Measurements from ENCODE around the gene KIAA0513. TPM values are rescaled to one million over a fixed set of nuclear protein-coding genes. Genes with fewer than 3 reads are reported as not detected.

The KIAA0513 gene
- total and polyA plus RNA-seq, 9 donors: 2.8 to 12.8 (median 7.1) TPM

DNA sequence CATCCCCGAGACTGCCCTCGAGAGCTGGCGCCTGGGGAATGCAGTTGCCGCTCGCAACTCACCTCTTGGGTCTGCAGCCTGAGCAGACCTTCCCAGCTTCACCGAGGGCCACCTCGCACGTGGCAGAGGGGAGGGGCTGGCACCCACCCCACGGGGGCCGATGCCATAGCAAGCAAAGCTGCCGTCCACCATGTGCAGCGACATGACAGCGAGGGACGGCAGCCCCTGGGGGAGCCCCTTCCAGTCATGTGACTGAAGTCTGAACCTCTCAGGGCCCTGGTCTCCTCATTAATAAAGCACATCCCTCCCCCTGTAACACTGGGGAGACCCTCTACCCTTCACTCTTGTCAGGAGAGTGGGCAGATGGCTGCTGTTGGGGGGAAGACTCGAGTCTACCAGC, 54.2 kb downstream of the KIAA0513 start:
- Histone ChIP-seq H3K36me3 (no peaks in the 10 kb centered on the region), H3K9me3 (no peaks in the 10 kb centered on the region), H3K4me3 (no peak overlapping the region), H3K27me3 (no peaks in the 10 kb centered on the region), H3K27ac (no peak overlapping the region), H3K4me1 (ENCODE audit: insufficient read depth) (no peaks in the 10 kb centered on the region)
- TF ChIP-seq, protein P1, sequence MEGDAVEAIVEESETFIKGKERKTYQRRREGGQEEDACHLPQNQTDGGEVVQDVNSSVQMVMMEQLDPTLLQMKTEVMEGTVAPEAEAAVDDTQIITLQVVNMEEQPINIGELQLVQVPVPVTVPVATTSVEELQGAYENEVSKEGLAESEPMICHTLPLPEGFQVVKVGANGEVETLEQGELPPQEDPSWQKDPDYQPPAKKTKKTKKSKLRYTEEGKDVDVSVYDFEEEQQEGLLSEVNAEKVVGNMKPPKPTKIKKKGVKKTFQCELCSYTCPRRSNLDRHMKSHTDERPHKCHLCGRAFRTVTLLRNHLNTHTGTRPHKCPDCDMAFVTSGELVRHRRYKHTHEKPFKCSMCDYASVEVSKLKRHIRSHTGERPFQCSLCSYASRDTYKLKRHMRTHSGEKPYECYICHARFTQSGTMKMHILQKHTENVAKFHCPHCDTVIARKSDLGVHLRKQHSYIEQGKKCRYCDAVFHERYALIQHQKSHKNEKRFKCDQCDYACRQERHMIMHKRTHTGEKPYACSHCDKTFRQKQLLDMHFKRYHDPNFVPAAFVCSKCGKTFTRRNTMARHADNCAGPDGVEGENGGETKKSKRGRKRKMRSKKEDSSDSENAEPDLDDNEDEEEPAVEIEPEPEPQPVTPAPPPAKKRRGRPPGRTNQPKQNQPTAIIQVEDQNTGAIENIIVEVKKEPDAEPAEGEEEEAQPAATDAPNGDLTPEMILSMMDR (IDR thresholded peaks at IDR 0.05): no peak
- TF ChIP-seq POLR2A (IDR thresholded peaks at IDR 0.05) (no peak), EP300 (IDR thresholded peaks at IDR 0.05) (no peak)
- DNase-seq: no peak
- intact Hi-C loops (cut with DNase I): no loop called here
- WGBS, 3 donors: 85 to 89% (median 85%) methylated on average over 15 of the region's 15 CpGs

DNA sequence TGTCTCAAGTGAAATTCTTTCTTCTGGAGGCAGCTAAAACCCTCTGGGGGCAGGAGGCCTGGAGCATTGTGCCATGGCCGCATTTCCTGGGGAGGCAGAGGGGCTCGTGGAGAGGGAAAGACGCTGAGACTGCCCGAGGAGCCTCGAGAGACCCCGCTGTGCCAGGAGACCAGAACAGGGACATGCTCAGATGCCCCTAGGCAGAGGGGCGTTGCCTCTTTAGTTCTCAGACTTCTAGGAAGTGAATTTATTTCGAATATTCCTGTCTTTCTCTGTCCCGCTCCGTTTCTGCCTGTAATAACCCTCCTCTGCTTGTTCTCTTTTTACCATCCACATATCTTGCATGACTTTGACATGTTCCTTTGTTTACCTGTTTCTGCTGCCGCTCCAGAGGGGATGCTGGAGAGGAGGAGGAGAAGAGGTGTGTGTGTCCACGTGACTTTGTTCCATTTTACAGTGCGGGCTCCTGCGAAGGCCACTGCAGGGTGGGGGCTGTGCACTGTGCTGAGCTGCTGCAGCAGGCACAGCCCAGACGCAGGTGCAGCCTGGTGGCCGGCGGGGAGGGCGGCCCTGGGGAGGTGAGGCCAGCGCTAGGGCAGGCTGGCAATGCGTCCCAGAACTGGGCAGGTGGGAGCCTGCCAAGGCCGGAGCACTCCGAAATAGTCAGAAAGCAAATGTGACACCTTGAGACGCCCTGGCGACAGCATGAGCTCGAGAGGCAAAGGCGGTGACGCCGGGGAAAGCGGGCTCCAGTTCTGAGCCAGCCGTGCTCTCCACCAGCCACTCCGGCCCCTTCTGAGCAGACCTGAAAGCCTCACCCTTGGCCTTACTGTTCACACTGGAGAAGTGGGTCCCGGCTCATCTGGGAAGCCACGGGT, 54.8 kb downstream of the KIAA0513 start:
- DNase-seq: no peak
- no peaks in the 10 kb centered on the region for H3K9me3 ChIP-seq
- H3K27me3 ChIP-seq: no peaks in the 10 kb centered on the region
- 82 to 90% (median 88%) methylated on average over 33 of the region's 33 CpGs for WGBS, 3 donors
- H3K4me3 ChIP-seq: no peak overlapping the region
- TF ChIP-seq POLR2A (IDR thresholded peaks at IDR 0.05): no peak
- TF ChIP-seq, protein P1 (IDR thresholded peaks at IDR 0.05): no peak
- TF ChIP-seq EP300 (IDR thresholded peaks at IDR 0.05): no peak
- H3K27ac ChIP-seq: no peak overlapping the region
- intact Hi-C loops (cut with DNase I): no loop called here
- no peaks in the 10 kb centered on the region for H3K36me3 ChIP-seq
- no peaks in the 10 kb centered on the region for H3K4me1 ChIP-seq (ENCODE audit: insufficient read depth)

DNA sequence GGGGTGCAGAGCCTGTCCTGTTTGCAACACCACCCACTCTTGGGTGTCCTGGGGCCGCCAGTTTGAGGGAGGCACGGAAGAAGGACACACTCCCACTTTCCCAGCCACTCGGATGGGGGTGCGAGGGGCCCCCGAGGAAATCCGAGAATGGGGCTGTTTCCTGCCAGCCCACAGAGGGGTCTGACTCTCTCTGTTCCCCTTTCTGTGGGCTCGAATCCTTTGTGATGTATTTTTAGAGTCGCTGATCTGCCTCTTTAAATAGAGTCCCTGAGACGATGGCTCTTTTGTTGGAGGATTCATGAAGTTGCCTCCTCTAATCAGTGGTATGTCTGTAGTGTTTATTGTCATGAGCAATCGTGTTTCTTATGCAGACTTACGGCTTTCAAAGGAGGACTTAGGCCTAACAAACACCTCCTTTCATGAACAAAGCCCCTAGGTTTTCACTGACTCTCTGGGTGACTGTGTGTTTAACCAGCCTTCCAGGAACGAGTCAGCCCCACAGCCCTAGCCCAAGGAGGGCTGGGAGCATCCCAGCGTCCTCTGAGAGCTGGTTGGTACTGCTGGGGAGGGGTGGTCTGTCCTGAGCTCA, 55.5 kb downstream of the KIAA0513 start:
- WGBS, 3 donors: 70 to 75% (median 73%) methylated on average over 13 of the region's 13 CpGs
- Histone ChIP-seq H3K27me3 (no peaks in the 10 kb centered on the region), H3K27ac (no peak overlapping the region), H3K36me3 (no peaks in the 10 kb centered on the region), H3K4me1 (ENCODE audit: insufficient read depth) (no peaks in the 10 kb centered on the region), H3K4me3 (no peak overlapping the region), H3K9me3 (no peaks in the 10 kb centered on the region)
- intact Hi-C loops (cut with DNase I): no loop called here
- no peak for DNase-seq
- TF ChIP-seq EP300 (IDR thresholded peaks at IDR 0.05): no peak
- no peak for TF ChIP-seq POLR2A (IDR thresholded peaks at IDR 0.05)
- TF ChIP-seq, protein P1 (IDR thresholded peaks at IDR 0.05): no peak

DNA sequence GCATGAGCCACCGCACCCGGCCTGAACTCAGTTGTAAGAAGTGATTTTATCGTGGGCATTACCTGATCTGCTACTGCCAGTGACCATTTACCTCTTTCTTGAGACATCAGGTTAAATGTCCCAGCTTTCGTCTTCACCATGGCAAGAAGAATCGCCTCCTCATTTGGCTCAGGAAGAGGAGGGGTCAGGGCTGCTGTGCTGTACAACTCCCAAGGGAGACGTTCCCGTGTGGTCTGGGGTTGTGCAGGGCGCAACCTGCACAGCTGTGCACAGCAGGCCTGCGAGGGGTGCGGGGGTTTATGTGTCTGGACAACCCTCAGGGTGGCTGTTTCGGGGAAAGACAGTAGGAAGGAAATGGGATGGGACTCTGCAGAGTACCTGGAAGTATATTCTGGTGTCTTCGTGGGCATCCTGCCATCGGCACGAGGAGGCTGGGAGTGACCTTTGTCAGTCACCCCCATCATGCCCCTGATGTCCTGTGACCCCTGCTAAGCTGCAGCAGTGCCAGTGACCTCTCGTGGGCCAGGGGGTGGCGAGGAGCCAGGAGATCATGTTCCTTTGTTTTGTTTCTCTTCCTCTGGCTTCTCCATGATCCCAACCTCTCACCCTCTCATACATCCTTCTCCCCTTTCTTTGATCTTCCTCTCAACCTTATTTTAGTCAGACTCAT, 57.4 kb downstream of the KIAA0513 start:
- Histone ChIP-seq H3K9me3 (no peaks in the 10 kb centered on the region), H3K36me3 (no peaks in the 10 kb centered on the region), H3K27ac (no peak overlapping the region), H3K4me3 (no peak overlapping the region), H3K27me3 (no peaks in the 10 kb centered on the region), H3K4me1 (ENCODE audit: insufficient read depth) (no peaks in the 10 kb centered on the region)
- intact Hi-C loops (cut with DNase I): no loop called here
- DNase-seq: no peak
- TF ChIP-seq, protein P1 (IDR thresholded peaks at IDR 0.05): no peak
- TF ChIP-seq EP300 (IDR thresholded peaks at IDR 0.05) (no peak), POLR2A (IDR thresholded peaks at IDR 0.05) (no peak)
- WGBS, 3 donors: 61 to 73% (median 71%) methylated on average over 16 of the region's 16 CpGs
